ENCODE results near the gene HECW1.

Gene HECW1

DNA sequence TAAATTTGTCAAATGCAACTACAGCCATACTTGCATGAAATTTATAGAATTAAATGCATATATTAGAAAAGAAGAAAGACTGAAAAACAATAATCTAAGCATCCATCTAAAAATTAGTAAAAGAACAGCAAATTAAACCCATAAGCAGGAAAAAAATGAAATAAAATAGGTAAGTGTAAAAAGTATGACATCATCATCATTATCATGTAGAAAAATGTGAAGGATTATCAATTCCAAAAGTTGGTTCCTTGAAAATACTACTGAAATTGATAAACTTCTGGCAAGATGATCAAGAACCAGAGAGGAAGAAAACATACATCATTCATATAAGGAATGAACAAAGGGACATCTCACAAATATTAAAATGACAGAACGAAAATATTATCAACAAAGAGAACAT is 19.6 kb upstream of the HECW1 start:
- ChIA-PET POLR2A (no interaction called here), CTCF (no interaction called here)
- no peak for DNase-seq (ENCODE audit: extremely low spot score)
- no peak for TF ChIP-seq PKNOX1 (IDR thresholded peaks at IDR 0.05)
- no peak for TF ChIP-seq ZNF384 (IDR thresholded peaks at IDR 0.05)
- TF ChIP-seq ARNT (IDR thresholded peaks at IDR 0.05) = no peak
- TF ChIP-seq FOXK2 (IDR thresholded peaks at IDR 0.05) = no peak
- no peak for TF ChIP-seq ELF4 (IDR thresholded peaks at IDR 0.05)
- TF ChIP-seq BHLHE40 (IDR thresholded peaks at IDR 0.05; ENCODE audit: borderline replicate concordance) = no peak
- TF ChIP-seq FOXM1 (IDR thresholded peaks at IDR 0.05; ENCODE audit: borderline replicate concordance) = no peak
- TF ChIP-seq SP1 (IDR thresholded peaks at IDR 0.05) = no peak
- TF ChIP-seq HDGF (IDR thresholded peaks at IDR 0.05; ENCODE audit: borderline replicate concordance) = no peak
- TF ChIP-seq L3MBTL2 (conservative IDR thresholded peaks at IDR 0.05) = no peak
- no peak for TF ChIP-seq CTBP1 (IDR thresholded peaks at IDR 0.05; ENCODE audit: borderline replicate concordance)
- TF ChIP-seq NFRKB (IDR thresholded peaks at IDR 0.05) = no peak
- no peak for TF ChIP-seq FOXA1 (IDR thresholded peaks at IDR 0.05)
- no peak for TF ChIP-seq TARDBP (IDR thresholded peaks at IDR 0.05)
- no peak for TF ChIP-seq LEF1 (IDR thresholded peaks at IDR 0.05; ENCODE audit: borderline replicate concordance)
- no peak for TF ChIP-seq SUZ12 (IDR thresholded peaks at IDR 0.05)

DNA sequence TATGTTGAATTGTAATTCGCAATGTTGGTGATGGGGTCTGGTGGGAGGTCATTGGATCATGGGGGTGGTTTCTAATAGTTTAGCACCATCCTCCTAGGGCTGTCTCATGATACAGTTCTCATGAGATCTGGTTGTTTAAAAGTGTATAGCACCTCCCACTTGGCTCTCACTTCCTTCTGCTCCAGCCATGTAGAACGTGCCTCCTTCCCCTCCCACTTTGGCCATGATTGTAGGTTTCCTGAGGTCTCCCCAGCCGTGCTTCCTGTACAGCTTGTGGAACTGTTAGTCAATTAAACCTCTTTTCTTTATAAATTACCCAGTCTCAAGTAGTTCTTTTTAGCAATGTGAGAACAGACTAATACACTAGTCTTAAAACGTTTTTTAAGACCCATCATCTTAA is 15.6 kb upstream of the HECW1 start:
- ChIA-PET POLR2A (no interaction called here), CTCF (no interaction called here)
- TF ChIP-seq HDGF (IDR thresholded peaks at IDR 0.05; ENCODE audit: borderline replicate concordance) = no peak
- TF ChIP-seq LEF1 (IDR thresholded peaks at IDR 0.05; ENCODE audit: borderline replicate concordance) = no peak
- TF ChIP-seq ARNT (IDR thresholded peaks at IDR 0.05) = no peak
- TF ChIP-seq ZNF384 (IDR thresholded peaks at IDR 0.05) = no peak
- TF ChIP-seq BHLHE40 (IDR thresholded peaks at IDR 0.05; ENCODE audit: borderline replicate concordance) = no peak
- no peak for TF ChIP-seq FOXA1 (IDR thresholded peaks at IDR 0.05)
- no peak for TF ChIP-seq L3MBTL2 (conservative IDR thresholded peaks at IDR 0.05)
- TF ChIP-seq FOXK2 (IDR thresholded peaks at IDR 0.05) = no peak
- TF ChIP-seq CTBP1 (IDR thresholded peaks at IDR 0.05; ENCODE audit: borderline replicate concordance) = no peak
- TF ChIP-seq ELF4 (IDR thresholded peaks at IDR 0.05) = no peak
- TF ChIP-seq TARDBP (IDR thresholded peaks at IDR 0.05) = no peak
- no peak for TF ChIP-seq SUZ12 (IDR thresholded peaks at IDR 0.05)
- no peak for DNase-seq (ENCODE audit: extremely low spot score)

DNA sequence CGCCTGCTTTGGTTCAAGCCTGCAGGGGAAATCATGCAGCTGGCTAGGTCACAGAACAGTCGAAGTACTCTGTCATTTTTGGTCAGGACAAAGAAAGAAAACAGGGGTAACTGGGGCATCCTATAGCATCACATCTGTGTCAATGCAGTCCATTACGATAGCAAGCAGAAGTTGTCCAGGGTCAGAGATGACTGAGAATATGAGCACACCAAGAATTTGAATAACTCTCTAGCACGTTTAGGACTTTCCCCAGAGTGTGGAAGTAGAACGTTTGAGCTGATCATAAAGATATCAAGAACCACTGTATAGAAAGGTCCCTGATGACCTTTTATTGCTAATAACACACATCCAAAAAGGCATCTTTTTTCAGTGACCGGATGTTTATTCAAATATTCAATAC is 12.7 kb upstream of the HECW1 start:
- no peak for DNase-seq (ENCODE audit: extremely low spot score)
- CTCF ChIA-PET = interaction anchor here (2.6 kb wide), 1 partner anchor 9 kb away, joined by 10 read pairs; no protein-coding TSS in a partner anchor
- POLR2A ChIA-PET = no interaction called here
- TF ChIP-seq FOXK2 (IDR thresholded peaks at IDR 0.05) (no peak), ZNF384 (IDR thresholded peaks at IDR 0.05) (no peak), PKNOX1 (IDR thresholded peaks at IDR 0.05) (no peak), L3MBTL2 (conservative IDR thresholded peaks at IDR 0.05) (no peak), LEF1 (IDR thresholded peaks at IDR 0.05; ENCODE audit: borderline replicate concordance) (no peak), SUZ12 (IDR thresholded peaks at IDR 0.05) (no peak), ARNT (IDR thresholded peaks at IDR 0.05) (no peak), BHLHE40 (IDR thresholded peaks at IDR 0.05; ENCODE audit: borderline replicate concordance) (no peak), FOXA1 (IDR thresholded peaks at IDR 0.05) (no peak), HDGF (IDR thresholded peaks at IDR 0.05; ENCODE audit: borderline replicate concordance) (no peak), ELF4 (IDR thresholded peaks at IDR 0.05) (no peak), TARDBP (IDR thresholded peaks at IDR 0.05) (no peak), CTBP1 (IDR thresholded peaks at IDR 0.05; ENCODE audit: borderline replicate concordance) (no peak), SP1 (IDR thresholded peaks at IDR 0.05) (no peak), NFRKB (IDR thresholded peaks at IDR 0.05) (no peak), FOXM1 (IDR thresholded peaks at IDR 0.05; ENCODE audit: borderline replicate concordance) (no peak)

GRCh38 chr7:43104874-43105520 is 7.5 kb upstream of the HECW1 start:
- ChIA-PET POLR2A (no interaction called here), CTCF (no interaction called here)
- DNase-seq (ENCODE audit: extremely low spot score) = no peak

DNA sequence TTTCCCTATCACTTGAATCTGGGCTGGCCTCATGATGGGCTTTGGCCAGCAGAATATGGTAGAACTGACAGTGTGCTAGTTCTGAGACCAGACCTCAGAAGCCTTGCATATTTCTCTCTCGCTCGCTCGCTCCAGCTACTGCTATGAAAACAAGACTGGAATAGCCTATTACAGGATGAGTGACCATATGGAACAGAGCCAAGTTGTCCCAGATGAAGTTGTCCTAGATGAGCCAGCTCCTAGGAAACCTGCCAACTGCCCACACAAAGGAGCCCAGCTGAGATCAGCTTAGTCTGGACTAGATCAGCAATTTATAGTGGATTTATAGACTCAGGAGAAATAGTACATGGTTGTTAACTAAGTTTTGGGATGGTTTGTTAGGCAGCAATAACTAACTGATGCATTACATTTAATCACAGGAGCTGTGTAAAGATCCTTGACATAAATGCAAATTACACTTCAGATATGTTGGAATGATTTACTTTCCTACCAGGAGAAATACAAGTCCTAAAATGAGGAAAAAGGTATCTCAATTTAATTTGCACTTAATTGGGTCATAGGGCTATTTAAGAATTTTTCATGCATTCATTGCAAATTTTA is 6.8 kb upstream of the HECW1 start:
- CTCF ChIA-PET = no interaction called here
- TF ChIP-seq SP1 (IDR thresholded peaks at IDR 0.05) = no peak
- no peak for TF ChIP-seq LEF1 (IDR thresholded peaks at IDR 0.05; ENCODE audit: borderline replicate concordance)
- no peak for TF ChIP-seq ELF4 (IDR thresholded peaks at IDR 0.05)
- TF ChIP-seq BHLHE40 (IDR thresholded peaks at IDR 0.05; ENCODE audit: borderline replicate concordance) = no peak
- POLR2A ChIA-PET = interaction anchor here (0.6 kb wide), 1 partner anchor 763 kb away, joined by 4 read pairs; no protein-coding TSS in a partner anchor
- no peak for DNase-seq (ENCODE audit: extremely low spot score)

More at GRCh38 chr7:43104874-43105520, 7.5 kb upstream of the HECW1 start:
- TF ChIP-seq L3MBTL2 (conservative IDR thresholded peaks at IDR 0.05) (no peak), SUZ12 (IDR thresholded peaks at IDR 0.05) (no peak), LEF1 (IDR thresholded peaks at IDR 0.05; ENCODE audit: borderline replicate concordance) (no peak), BHLHE40 (IDR thresholded peaks at IDR 0.05; ENCODE audit: borderline replicate concordance) (no peak), FOXM1 (IDR thresholded peaks at IDR 0.05; ENCODE audit: borderline replicate concordance) (no peak), ARNT (IDR thresholded peaks at IDR 0.05) (no peak), SP1 (IDR thresholded peaks at IDR 0.05) (no peak)

- POLR2A ChIA-PET = no interaction called here
- TF ChIP-seq CTBP1 (IDR thresholded peaks at IDR 0.05; ENCODE audit: borderline replicate concordance) (no peak), SUZ12 (IDR thresholded peaks at IDR 0.05) (no peak), NFRKB (IDR thresholded peaks at IDR 0.05) (no peak), L3MBTL2 (conservative IDR thresholded peaks at IDR 0.05) (no peak), ELF4 (IDR thresholded peaks at IDR 0.05) (no peak), LEF1 (IDR thresholded peaks at IDR 0.05; ENCODE audit: borderline replicate concordance) (no peak), HDGF (IDR thresholded peaks at IDR 0.05; ENCODE audit: borderline replicate concordance) (no peak), ZNF384 (IDR thresholded peaks at IDR 0.05) (no peak), FOXA1 (IDR thresholded peaks at IDR 0.05) (no peak), FOXM1 (IDR thresholded peaks at IDR 0.05; ENCODE audit: borderline replicate concordance) (no peak), BHLHE40 (IDR thresholded peaks at IDR 0.05; ENCODE audit: borderline replicate concordance) (no peak), SP1 (IDR thresholded peaks at IDR 0.05) (no peak), TARDBP (IDR thresholded peaks at IDR 0.05) (no peak), FOXK2 (IDR thresholded peaks at IDR 0.05) (no peak), ARNT (IDR thresholded peaks at IDR 0.05) (no peak), PKNOX1 (IDR thresholded peaks at IDR 0.05) (no peak)
- CTCF ChIA-PET = interaction anchor here (0.6 to 1.9 kb wide), 8 partner anchors 10 to 194 kb away, joined by 3 to 10 read pairs (median 4); partner anchors contain the start of genes MRPL32 and PSMA2
- peak; percentile 70 for DNase-seq (ENCODE audit: extremely low spot score)
Measured at GRCh38 chr7:43108255-43109011, 4.0 kb upstream of the HECW1 start.

All from HEK293T (cell line).